ENCODE results near the gene BHLHA9.
"Not testable (repeated sequence)": the region's sequence is repeated elsewhere in the genome, so short reads cannot be mapped to it uniquely, and the experiment has no call there.

Gene BHLHA9

DNA sequence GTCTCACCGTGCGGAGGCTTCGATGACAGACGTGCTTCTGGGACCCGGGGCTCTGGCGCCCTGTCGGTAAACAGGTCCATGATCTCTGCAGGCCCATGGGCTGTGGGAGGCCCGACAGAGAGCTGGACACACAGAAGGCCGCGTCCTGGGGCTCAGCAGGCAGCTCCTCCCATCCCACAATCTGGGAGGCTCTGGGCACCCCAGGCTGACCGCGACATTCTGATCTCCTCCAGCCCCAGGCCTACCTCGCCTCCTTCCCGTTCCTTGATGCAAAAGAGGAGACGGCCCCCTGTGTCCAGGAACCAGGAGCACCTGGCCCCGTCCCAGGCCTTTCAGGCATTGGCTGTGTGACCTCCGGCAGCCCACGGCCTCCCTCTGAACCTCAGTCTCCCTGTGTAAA, 32.5 kb downstream of the BHLHA9 start:
- DNase-seq: no peak

DNA sequence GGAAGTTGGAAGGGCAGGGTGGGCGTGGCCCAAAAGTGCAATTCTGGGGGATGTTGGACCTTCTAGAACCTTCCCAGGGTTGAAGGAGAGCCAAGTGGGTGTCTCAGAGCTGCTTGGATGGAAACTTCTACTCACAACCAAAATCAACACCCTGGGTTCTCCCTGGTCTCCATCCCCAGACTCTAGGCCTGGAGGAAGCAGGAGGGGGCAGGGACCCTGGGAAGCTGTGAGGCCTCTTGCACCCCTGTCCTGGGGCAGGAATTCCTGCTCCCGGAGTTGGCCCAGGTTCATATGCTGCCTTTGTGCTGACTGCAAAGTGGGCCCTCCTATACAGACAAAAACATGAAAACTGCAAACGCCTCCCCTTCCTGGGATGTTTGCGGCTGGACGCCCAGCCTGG, 34.3 kb downstream of the BHLHA9 start:
- DNase-seq: no peak

DNA sequence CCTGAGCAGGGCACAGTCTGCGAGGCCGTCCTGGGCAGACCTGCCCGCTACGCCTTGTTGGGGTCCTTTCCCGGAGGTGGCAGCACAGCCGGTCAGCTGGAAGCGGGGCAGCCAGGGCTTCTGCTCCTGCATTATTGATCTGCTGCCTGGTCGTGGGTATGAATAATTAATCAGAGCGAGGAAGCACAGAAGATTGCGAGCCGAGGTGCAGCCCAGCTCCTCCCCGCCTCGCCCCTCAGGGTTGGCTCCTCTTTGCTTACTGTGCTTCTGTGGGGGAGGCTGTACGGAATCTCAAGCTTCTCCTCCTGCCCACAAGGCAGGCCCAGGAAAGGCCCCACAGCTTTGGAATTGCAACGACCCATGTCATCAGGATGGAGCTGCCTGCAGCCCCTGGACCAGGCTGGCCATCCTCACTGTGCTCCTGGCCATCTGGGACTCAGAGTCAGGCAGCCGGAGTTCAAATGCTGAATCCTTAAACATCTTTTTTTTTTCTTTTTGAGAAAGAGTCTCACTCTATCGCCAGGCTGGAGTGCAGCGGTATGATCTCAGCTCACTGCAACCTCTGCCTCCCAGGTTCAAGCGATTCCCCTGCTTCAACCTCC, 34.8 kb downstream of the BHLHA9 start:
- DNase-seq: no peak

DNA sequence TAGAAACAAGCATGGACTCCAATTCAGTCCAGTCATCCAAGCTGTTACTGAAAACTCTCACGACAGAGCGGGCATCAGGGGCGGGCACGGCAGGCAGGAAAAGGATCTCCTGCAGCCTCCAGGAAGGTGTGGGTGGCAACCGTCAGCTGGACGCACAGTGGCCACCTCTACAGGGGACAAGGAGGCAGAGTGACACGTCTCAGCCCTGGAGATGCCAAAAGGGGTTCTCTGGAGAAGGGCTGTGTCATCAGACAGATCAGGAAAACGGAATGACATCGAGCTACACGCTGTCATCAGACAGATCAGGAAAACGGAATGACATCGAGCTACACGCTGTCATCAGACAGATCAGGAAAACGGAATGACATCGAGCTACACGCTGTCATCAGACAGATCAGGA, 37.6 kb downstream of the BHLHA9 start:
- not testable (repeated sequence) for DNase-seq

DNA sequence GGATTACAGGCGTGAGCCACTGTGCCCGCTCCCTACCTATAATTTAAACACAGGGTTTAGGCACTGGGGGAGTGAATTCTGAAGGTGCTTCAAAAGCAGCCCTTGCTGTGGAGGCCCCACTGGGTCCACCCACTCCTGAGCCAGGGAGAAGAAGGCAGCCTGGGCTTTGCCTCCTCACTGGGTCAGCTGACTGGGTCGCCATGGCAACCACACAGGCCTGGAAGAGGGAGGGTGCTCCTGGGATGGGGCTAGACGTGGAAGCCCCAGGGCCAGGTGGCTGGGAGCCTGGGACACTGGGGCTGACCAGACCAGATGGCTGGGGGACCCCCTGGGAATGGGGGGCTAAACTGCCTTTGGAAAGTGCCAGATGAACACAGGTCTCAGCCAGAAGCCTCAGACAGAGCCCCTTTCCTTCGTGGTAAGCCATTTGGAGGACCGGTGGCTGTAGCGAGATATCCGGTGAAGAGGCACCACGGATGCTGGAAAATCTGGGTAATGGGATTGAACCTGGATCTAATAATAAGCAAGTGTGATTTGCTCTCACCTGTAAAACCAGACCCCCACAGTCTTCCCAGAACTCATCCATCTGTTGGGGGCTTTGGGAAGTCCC, 42.1 kb downstream of the BHLHA9 start:
- DNase-seq: peak; percentile 13 to 37

DNA sequence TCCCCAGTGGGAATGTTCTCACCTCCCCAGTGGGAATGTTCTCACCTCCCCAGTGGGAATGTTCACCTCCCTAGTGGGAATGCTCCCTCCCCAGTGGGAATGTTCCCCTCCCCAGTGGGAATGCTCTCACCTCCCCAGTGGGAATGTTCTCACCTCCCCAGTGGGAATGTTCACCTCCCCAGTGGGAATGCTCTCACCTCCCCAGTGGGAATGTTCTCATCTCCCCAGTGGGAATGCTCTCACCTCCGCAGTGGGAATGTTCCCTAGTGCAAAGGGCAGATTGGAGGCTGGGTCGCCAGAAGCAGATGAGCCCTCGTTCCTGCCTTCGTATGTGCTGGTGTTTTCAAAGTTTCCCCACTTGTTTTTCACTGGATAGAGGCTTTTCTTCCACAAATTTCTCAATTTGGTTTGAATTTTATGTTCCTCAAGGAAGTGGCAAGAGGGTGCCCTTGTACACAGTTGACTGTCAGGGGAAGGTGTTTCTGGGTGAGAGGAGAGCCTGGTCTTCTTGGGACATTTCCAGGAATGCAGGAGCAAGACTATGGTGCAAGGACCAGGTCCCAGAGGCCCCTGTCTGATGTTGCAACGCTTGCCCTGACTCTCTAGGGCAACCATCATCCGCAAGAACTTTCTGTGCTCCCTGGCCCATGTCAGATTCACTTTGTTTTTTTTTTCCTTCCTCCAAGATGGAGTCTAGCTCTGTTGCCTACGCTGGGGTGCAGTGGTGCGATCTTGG, 43.2 kb downstream of the BHLHA9 start:
- no peak for DNase-seq

DNA sequence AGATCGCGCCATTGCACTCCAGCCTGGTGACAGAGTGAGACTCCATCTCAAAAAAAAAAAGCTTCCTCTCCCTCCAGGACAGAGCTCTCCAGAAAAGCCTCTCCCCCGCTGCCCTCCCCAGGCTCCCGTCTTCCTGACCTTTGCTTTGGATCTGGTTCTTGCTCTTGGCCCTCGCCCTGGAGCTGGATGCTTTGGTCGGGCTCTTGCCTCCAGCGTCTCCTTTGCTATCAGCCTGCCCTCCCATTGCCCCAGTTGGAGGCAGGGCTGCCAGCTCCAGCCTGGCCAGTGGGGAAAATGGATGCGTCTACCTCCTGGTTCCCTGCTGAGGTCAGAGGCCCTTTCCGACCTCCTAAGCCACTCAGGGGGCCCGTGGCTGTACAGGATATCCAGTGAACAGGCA, 45.2 kb downstream of the BHLHA9 start:
- DNase-seq: no peak

DNA sequence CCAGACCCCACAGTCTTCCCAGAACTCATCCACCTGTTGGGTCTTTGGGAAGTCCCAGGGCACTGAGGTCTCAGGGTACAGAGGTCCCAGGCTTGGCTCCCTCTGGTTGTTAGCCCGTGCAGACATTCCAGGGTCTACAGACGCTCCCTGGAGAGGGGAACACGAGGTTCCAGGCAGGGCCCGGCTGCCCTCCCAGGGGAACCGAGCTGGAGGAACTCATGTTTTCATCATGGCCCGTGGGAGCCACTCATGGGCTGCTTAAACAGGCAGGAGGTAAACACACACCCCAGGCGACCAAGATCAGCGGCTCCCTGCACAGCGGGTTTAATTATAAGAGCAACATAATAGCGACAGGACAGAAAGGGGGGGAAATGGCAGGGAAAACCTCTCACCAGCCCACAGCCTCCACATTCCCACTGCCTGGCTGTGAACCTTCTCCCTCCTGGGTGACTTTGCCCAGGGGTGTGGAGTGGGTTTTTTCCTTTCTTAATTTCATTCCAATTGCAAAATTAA, 45.7 kb downstream of the BHLHA9 start:
- DNase-seq: no peak
